ENCODE data around the gene ARL8A. TPM values are rescaled to one million over a fixed set of nuclear protein-coding genes. Genes with fewer than 3 reads are reported as not detected.

ARL8A gene
- total RNA-seq, 1 experiment from 2014 or later, result 45.6 TPM

- Histone ChIP-seq H3K36me3 (ENCODE audit: control insufficient read depth in 1 of 2, insufficient read depth in 2 of 2, low read length in 2 of 2) (no peaks in the 10 kb centered on the region), H2AFZ (ENCODE audit: low read depth, low read length, poor library complexity, severe bottlenecking) (no peak overlapping the region), H3K9me2 (ENCODE audit: insufficient read depth) (no peaks in the 10 kb centered on the region), H3K27me3 (ENCODE audit: insufficient read depth, low read length) (no peaks in the 10 kb centered on the region), H3K4me3 (replicated peaks in 1 of 2; ENCODE audit: low read depth in 1 of 2, low read length in 2 of 2) (no peak overlapping the region), H3K9ac (ENCODE audit: low read length) (no peak overlapping the region), H3K4me1 (ENCODE audit: control insufficient read depth in 1 of 2, insufficient read depth in 2 of 2, low read length in 2 of 2) (peaks cover 0 to 11% of the 10 kb centered on the region in 2 experiments; a peak in 3 of 4 replicates), H3K9me3 (ENCODE audit: control insufficient read depth in 1 of 2, insufficient read depth in 1 of 2, low read depth in 1 of 2, low read length in 2 of 2) (no peaks in the 10 kb centered on the region), H3K79me2 (ENCODE audit: insufficient read depth, low read length) (no peaks in the 10 kb centered on the region), H4K20me1 (ENCODE audit: insufficient read depth) (no peaks in the 10 kb centered on the region), H3K4me2 (ENCODE audit: low read length) (no peak overlapping the region), H3K27ac (ENCODE audit: low read depth, low read length) (no peak overlapping the region)
- intact Hi-C loops (cut with micrococcal nuclease), result loop anchor here (10.0 kb wide), 1 partner anchor 438 kb away; no protein-coding TSS in a partner anchor
- TF ChIP-seq FOSL1 (IDR thresholded peaks at IDR 0.05; ENCODE audit: low read depth), result no peak
- TF ChIP-seq ZNF274 (IDR thresholded peaks at IDR 0.05; ENCODE audit: low read depth, low read length), result no peak
- TF ChIP-seq POLR2AphosphoS5 (IDR thresholded peaks at IDR 0.05; ENCODE audit: low read depth, low read length), result no peak
- TF ChIP-seq EGR1 (IDR thresholded peaks at IDR 0.05; ENCODE audit: low read depth), result no peak
- TF ChIP-seq CBX3 (IDR thresholded peaks at IDR 0.05; ENCODE audit: low read depth), result no peak
- TF ChIP-seq SIN3A (IDR thresholded peaks at IDR 0.05; ENCODE audit: low read depth), result no peak
- TF ChIP-seq POLR2A (IDR thresholded peaks at IDR 0.05; ENCODE audit: borderline replicate concordance, extremely low read depth, insufficient read depth, insufficient read length), result no peak
- TF ChIP-seq EZH2phosphoT487 (IDR thresholded peaks at IDR 0.05; ENCODE audit: borderline replicate concordance), result no peak
- no peak for TF ChIP-seq TCF7L2 (IDR thresholded peaks at IDR 0.05; ENCODE audit: borderline replicate concordance, extremely low read depth, insufficient read depth, insufficient read length)
- TF ChIP-seq RAD21 (IDR thresholded peaks at IDR 0.05; ENCODE audit: low read depth), result no peak
- TF ChIP-seq CTCF (IDR thresholded peaks at IDR 0.05 in 2 of 3, conservative IDR thresholded peaks at IDR 0.05 in 1 of 3; ENCODE audit: borderline replicate concordance in 1 of 3, insufficient read depth in 1 of 3, low read depth in 2 of 3, low read length in 2 of 3), result no peak
- no peak for TF ChIP-seq SRF (IDR thresholded peaks at IDR 0.05; ENCODE audit: low read depth)
- ATAC-seq (no peak), DNase-seq (ENCODE audit: low read depth, low spot score) (no peak)
- POLR2A ChIA-PET, result no interaction called here
- BruUV-seq (replicated peaks), result no TSS peak
- RAD21 ChIA-PET (ENCODE audit: low non-redundant PET in 1 of 2, low total read pairs in 2 of 2, uncharacterized antibody in 2 of 2, unreplicated experiment in 2 of 2), result no interaction called here
- CTCF ChIA-PET, result interaction anchor here (1.5 to 3.1 kb wide), 3 partner anchors 13 to 533 kb away, joined by 4 to 10 read pairs (median 9); no protein-coding TSS in a partner anchor
These were observed 42.6 kb upstream of the ARL8A start for GRCh38 chr1:202187041-202187671.
